Frontal cortex (tissue), 1 donor: ENCODE measurements around the gene SUPT4H1. TPM values are rescaled to one million over a fixed set of nuclear protein-coding genes. Genes with fewer than 3 reads are reported as not detected.

ENCODE experiments used
- small RNA-seq: library from RNA; depleted of rRNA; stranded (forward); fragments of <200 nt; gene quantifications from one replicate; pipeline ENCODE3, GENCODE V24; 2014
- total RNA-seq: library from RNA; depleted of rRNA; stranded (reverse); fragments of >200 nt; gene quantifications from one replicate; pipeline ENCODE4 v1.2.3, GENCODE V29; 2014

Gene SUPT4H1
- total RNA-seq, 1 donor from 2014 or later: 35.1 TPM

Small RNA genes lying within 50 kb of the gene (small RNA-seq; reads per million reads assigned to genes)
- gene MIR4736: not detected

Other genes with a start within 250 kb of the SUPT4H1 start
- gene OR4D1, start 203.8 kb downstream of the SUPT4H1 start, total RNA-seq: under 0.01 TPM
- not detected for gene OR4D2, start 185.2 kb downstream of the SUPT4H1 start, total RNA-seq
- gene EPX, start 159.5 kb downstream of the SUPT4H1 start, total RNA-seq: not detected
- 13.0 TPM for gene MKS1, start 132.9 kb downstream of the SUPT4H1 start, total RNA-seq
- gene LPO, start 113.6 kb downstream of the SUPT4H1 start, total RNA-seq: not detected
- gene MPO, start 71.3 kb downstream of the SUPT4H1 start, total RNA-seq: 1.2 TPM
- gene TSPOAP1, start 23.4 kb downstream of the SUPT4H1 start, total RNA-seq: 31.0 TPM
- gene RNF43, start 65.3 kb upstream of the SUPT4H1 start, total RNA-seq: 0.41 TPM
- under 0.01 TPM for gene HSF5, start 136.2 kb upstream of the SUPT4H1 start, total RNA-seq
- gene MTMR4, start 162.4 kb upstream of the SUPT4H1 start, total RNA-seq: 126 TPM